ENCODE results near the gene NAPA.

- no peak for TF ChIP-seq CTCF (IDR thresholded peaks at IDR 0.05)
- TF ChIP-seq POLR2A (IDR thresholded peaks at IDR 0.05), result no peak
These were observed 43.5 kb downstream of the NAPA start for GRCh38 chr19:47471381-47471732.
